K562 (cell line): ENCODE data around the gene EFNA5. TPM values are rescaled to one million over a fixed set of nuclear protein-coding genes. Genes with fewer than 3 reads are reported as not detected.

Experiments
- ATAC-seq: fragments of 200-7000 bp; cut with Tn5 transposase; 3 replicates; pipeline ENCODE4 v1.9.1; 2020; ENCODE audit warnings: moderate library complexity
- BruUV-seq: library from RNA; stranded (reverse); fragments of 400-500 nt; replicated peaks from 2 replicates; lab custom pipeline; 2021; lab: Mats Ljungman, UMichigan
- CTCF ChIA-PET: fragments of 300-600 bp; formaldehyde crosslinking; extraction: SDS; loops from one replicate; lab custom pipeline; 2021; ENCODE audit warnings: low intra/inter-chr PET ratio; lab: Yijun Ruan, JAX
- POLR2A ChIA-PET: fragments of 300-600, 350-650 bp; sonication (Branson Sonifier 250); formaldehyde crosslinking; extraction: SDS; loops from one replicate; lab custom pipeline; 2021; ENCODE audit warnings: antibody characterized with exemption, inconsistent platforms; lab: Yijun Ruan, JAX
- DNase-seq, 4 experiments: peaks; one replicate each; pipeline versions ENCODE4 v3.0.0 to v3.0.0-alpha.2; 2011 to 2018; ENCODE audit warnings: low spot score in 3 of 4, mixed read lengths in 3 of 4; ENCODE audit errors: extremely low read depth in 1 of 4
- FAIRE-seq: peaks from 2 replicates; lab custom pipeline; 2011; peaks lifted over from hg19 to GRCh38; lab: Jason Lieb, UNC
- H2AFZ ChIP-seq: 2 replicates; pipeline ENCODE4 v1.6.0; 2011; ENCODE audit warnings: low read depth, low read length, control low read depth, inconsistent platforms
- H3K27ac ChIP-seq: fragments of 200-600 bp; 3 replicates; pipeline ENCODE4 v1.8.0; 2011; ENCODE audit warnings: low read depth, mild to moderate bottlenecking, control low read depth, inconsistent platforms, low read length, moderate library complexity, mixed read lengths; ENCODE audit errors: extremely low read depth
- H3K27me3 ChIP-seq, 2 experiments: fragments of 300-600 bp in 1 of 2; 2 replicates in 1 of 2; 3 replicates in 1 of 2; pipeline versions ENCODE4 v1.6.0 to v1.8.0; 2011; ENCODE audit warnings: inconsistent platforms in 2 of 2, low read length in 2 of 2, mild to moderate bottlenecking in 1 of 2, mixed read lengths in 1 of 2, moderate library complexity in 1 of 2; ENCODE audit not compliant: control insufficient read depth in 2 of 2, insufficient read depth in 2 of 2
- H3K36me3 ChIP-seq: fragments of 300-600 bp; 3 replicates; pipeline ENCODE4 v1.8.0; 2011; ENCODE audit warnings: mild to moderate bottlenecking, low read length, inconsistent platforms; ENCODE audit not compliant: control insufficient read depth, insufficient read depth
- H3K4me1 ChIP-seq, 2 experiments: fragments of 200-600 bp in 1 of 2; replicated peaks in 1 of 2; 2 replicates in 1 of 2; 3 replicates in 1 of 2; pipeline versions ENCODE4 v1.5.1 to v1.8.0; 2011; ENCODE audit warnings: inconsistent platforms in 2 of 2, low read length in 2 of 2, mild to moderate bottlenecking in 1 of 2, mixed read lengths in 1 of 2, moderate library complexity in 1 of 2; ENCODE audit not compliant: control insufficient read depth in 2 of 2, insufficient read depth in 2 of 2
- H3K4me2 ChIP-seq: 2 replicates; pipeline ENCODE4 v1.6.1; 2011; ENCODE audit warnings: low read length, control low read depth, inconsistent platforms, mixed read lengths; ENCODE audit not compliant: insufficient read depth
- H3K4me3 ChIP-seq: fragments of 200-600 bp; sonication (generic), shearing (Covaris generic); 2 replicates; pipeline ENCODE4 v1.5.1; 2016; ENCODE audit warnings: control low read depth, inconsistent platforms
- H3K79me2 ChIP-seq: fragments of 200-600 bp; 3 replicates; pipeline ENCODE4 v1.8.0; 2011; ENCODE audit warnings: low read length, inconsistent platforms; ENCODE audit not compliant: control insufficient read depth, insufficient read depth
- H3K9ac ChIP-seq, 2 experiments: 2 replicates each; pipeline versions ENCODE4 v1.6.0 to v1.6.1; 2011; ENCODE audit warnings: low read depth in 2 of 2, low read length in 2 of 2, control low read depth in 1 of 2, inconsistent platforms in 1 of 2, mild to moderate bottlenecking in 1 of 2, mixed read lengths in 1 of 2; ENCODE audit not compliant: insufficient read depth in 1 of 2
- H3K9me1 ChIP-seq: one replicate; pipeline ENCODE4 v1.6.0; 2011; ENCODE audit warnings: inconsistent platforms, mild to moderate bottlenecking, low read length, moderate library complexity; ENCODE audit not compliant: control insufficient read depth, insufficient read depth
- H3K9me3 ChIP-seq: replicated peaks from 2 replicates; pipeline ENCODE4 v1.5.1; 2011; ENCODE audit warnings: low read depth, low read length, inconsistent platforms; ENCODE audit not compliant: control insufficient read depth, insufficient read depth
- H4K20me1 ChIP-seq: replicated peaks from 2 replicates; pipeline ENCODE4 v1.6.1; 2011; ENCODE audit warnings: low read length, inconsistent platforms, mixed read lengths; ENCODE audit not compliant: control insufficient read depth, insufficient read depth
- ATF2 ChIP-seq: sonication (generic); formaldehyde crosslinking; IDR thresholded peaks from 2 replicates; pipeline ENCODE4 v1.8.1; 2022; ENCODE audit warnings: missing genetic modification reagents
- DACH1 ChIP-seq: fragments of 450-650 bp; IDR thresholded peaks from 2 replicates; pipeline ENCODE4 v1.6.1; 2018; ENCODE audit not compliant: partially characterized antibody
- DDX20 ChIP-seq: fragments of 450-650 bp; IDR thresholded peaks from 2 replicates; pipeline ENCODE4 v1.6.1; 2016; ENCODE audit warnings: missing genetic modification characterization, low read depth, mild to moderate bottlenecking, missing compliant biosample characterization, moderate library complexity
- E2F5 ChIP-seq: sonication (generic); formaldehyde crosslinking; IDR thresholded peaks from 2 replicates; pipeline ENCODE4 v1.8.0; 2022; ENCODE audit warnings: mild to moderate bottlenecking, missing genetic modification reagents
- FOXA3 ChIP-seq, 2 experiments: fragments of 450-650 bp in 1 of 2; sonication (generic) in 1 of 2; formaldehyde crosslinking; IDR thresholded peaks in 1 of 2; conservative IDR thresholded peaks in 1 of 2; 2 replicates each; pipeline versions ENCODE4 v1.4.0 to v1.8.0; 2020 to 2022; ENCODE audit warnings: mild to moderate bottlenecking in 2 of 2, missing genetic modification reagents in 1 of 2
- HNRNPLL ChIP-seq: fragments of 200-400 bp; formaldehyde crosslinking; IDR thresholded peaks from 2 replicates; pipeline ENCODE4 v1.6.1; 2017; ENCODE audit warnings: low read length, low read depth, mild to moderate bottlenecking; ENCODE audit not compliant: poor library complexity, severe bottlenecking
- MTA2 ChIP-seq: fragments of 450-650 bp; IDR thresholded peaks from 2 replicates; pipeline ENCODE4 v1.6.1; 2016; ENCODE audit warnings: low read depth
- POLR2G ChIP-seq: fragments of 200-400 bp; formaldehyde crosslinking; IDR thresholded peaks from 2 replicates; pipeline ENCODE4 v1.6.1; 2017; ENCODE audit warnings: low read depth, mild to moderate bottlenecking, antibody characterized with exemption, low read length, moderate library complexity
- TCF7L2 ChIP-seq: fragments of 150-350 bp; IDR thresholded peaks from 2 replicates; pipeline ENCODE4 v1.6.1; 2016; ENCODE audit warnings: low read depth, mild to moderate bottlenecking, low read length, moderate library complexity
- TFE3 ChIP-seq: fragments of 450-650 bp; formaldehyde crosslinking; IDR thresholded peaks from 2 replicates; pipeline ENCODE4 v1.4.0; 2020; ENCODE audit warnings: mild to moderate bottlenecking, mixed read lengths
- THRA ChIP-seq: fragments of 450-650 bp; IDR thresholded peaks from 2 replicates; pipeline ENCODE4 v1.6.1; 2017; ENCODE audit warnings: mild to moderate bottlenecking, moderate library complexity
- TRIM25 ChIP-seq: fragments of 450-650 bp; IDR thresholded peaks from 2 replicates; pipeline ENCODE4 v1.7.0; 2016; ENCODE audit warnings: borderline replicate concordance
- TRIM28 ChIP-seq: fragments of 450-650 bp; IDR thresholded peaks from 2 replicates; pipeline ENCODE4 v1.6.1; 2017
- ZNF217 ChIP-seq: sonication (generic); formaldehyde crosslinking; IDR thresholded peaks from 2 replicates; pipeline ENCODE4 v1.8.0; 2022; ENCODE audit warnings: mild to moderate bottlenecking, missing genetic modification reagents
- ZNF41 ChIP-seq: fragments of 250-450 bp; sonication (Bioruptor Pico); conservative IDR thresholded peaks from 2 replicates; pipeline ENCODE4 v1.4.0; 2020; ENCODE audit warnings: mild to moderate bottlenecking
- ZNF551 ChIP-seq: fragments of 250-450 bp; sonication (Bioruptor Pico); IDR thresholded peaks from 2 replicates; pipeline ENCODE4 v1.5.0; 2021; ENCODE audit warnings: mild to moderate bottlenecking, moderate library complexity
- ZNF584 ChIP-seq: fragments of 200-800 bp; sonication (Bioruptor generic); IDR thresholded peaks from 2 replicates; pipeline ENCODE4 v1.6.1; 2016; ENCODE audit warnings: low read depth, mild to moderate bottlenecking, missing genetic modification characterization, missing compliant biosample characterization
- WGBS: fragments of 100-300 bp; shearing (Covaris generic); methylation state at CpG from one replicate; pipeline ENCODE4 v1.1.6; 2016; ENCODE audit warnings: low coverage, mixed read lengths; ENCODE audit not compliant: insufficient coverage; ENCODE audit errors: missing lambda C conversion rate; 5-methylcytosine and 5-hydroxymethylcytosine counted together
- in situ Hi-C: fragments of 300-500 bp; cut with MboI; formaldehyde crosslinking; loops from 4 replicates; pipeline ENCODE4 v1.15.0; 2018; ENCODE audit warnings: inconsistent platforms, mixed read lengths
- intact Hi-C: fragments of 100-400 bp; cut with micrococcal nuclease; formaldehyde crosslinking; loops from 2 replicates; pipeline ENCODE4 v1.14.2; 2022
- polyA plus RNA-seq, 8 experiments: library from polyadenylated mRNA; depleted of rRNA in 4 of 8; stranded (reverse) in 5 of 8; unstranded in 3 of 8; fragments of >200 nt; fragmentation: Nextera tagmentation in 2 of 8; fragmentation: Illumina TruSeq in 1 of 8; extraction: Ambion mirVana in 2 of 8; extraction: Trizol in 1 of 8; gene quantifications; 2 replicates each; pipeline versions ENCODE4 v1.2.1 to v1.2.3, GENCODE V29; 2011 to 2014; ENCODE audit warnings: inconsistent platforms in 1 of 8, missing spikeins in 1 of 8
- total RNA-seq, 7 experiments: library from RNA; depleted of rRNA in 6 of 7; stranded (reverse); fragments of >200 nt in 6 of 7; fragmentation: Illumina TruSeq in 2 of 7; extraction: Trizol in 2 of 7; gene quantifications; 2 replicates each; pipeline versions ENCODE4 v1.2.1 to v1.2.3, GENCODE V29; 2011 to 2021; ENCODE audit warnings: low replicate concordance in 1 of 7

EFNA5 gene
- total and polyA plus RNA-seq, 9 of the 15 experiments (the other 6 are each of a cell fraction or from before 2014, with no cell fraction given) = 0.20 TPM; not detected in 8

GRCh38 chr5:107461770-107462169 lies 209.0 kb downstream of the EFNA5 start:
- Histone ChIP-seq H3K4me3 (no peak overlapping the region), H3K4me1 (peaks cover 0 to 6% of the 10 kb centered on the region in 2 experiments; a peak in 1 of 5 replicates), H3K9ac (no peak overlapping the region), H3K4me2 (no peak overlapping the region), H3K9me1 (no peaks in the 10 kb centered on the region), H3K27ac (no peak overlapping the region), H2AFZ (no peak overlapping the region), H3K27me3 (no peaks in the 10 kb centered on the region), H4K20me1 (no peaks in the 10 kb centered on the region), H3K9me3 (no peaks in the 10 kb centered on the region), H3K79me2 (no peaks in the 10 kb centered on the region), H3K36me3 (no peaks in the 10 kb centered on the region)
- ChIA-PET POLR2A (no interaction called here), CTCF (no interaction called here)
- intact Hi-C loops = no loop called here
- in situ Hi-C loops = no loop called here
- BruUV-seq = no TSS peak
- DNase-seq = no peak
- no peak for ATAC-seq
- no peak for FAIRE-seq
- 0% methylated on average over 5 of the region's 5 CpGs for WGBS
- no peak for TF ChIP-seq ZNF584 (CRISPR knock-in tag)
- TF ChIP-seq POLR2G = no peak
- TF ChIP-seq TRIM28 = no peak
- no peak for TF ChIP-seq DACH1
- no peak for TF ChIP-seq THRA
- no peak for TF ChIP-seq HNRNPLL
- no peak for TF ChIP-seq TRIM25
- TF ChIP-seq E2F5 (CRISPR knock-in tag) = no peak
- no peak for TF ChIP-seq ZNF41 (CRISPR knock-in tag)
- TF ChIP-seq FOXA3 (CRISPR knock-in tag; conservative IDR thresholded peaks at IDR 0.05 in 1 of 2, IDR thresholded peaks at IDR 0.05 in 1 of 2) = no peak
- TF ChIP-seq ZNF551 (CRISPR knock-in tag) = no peak
- TF ChIP-seq TCF7L2 = no peak
- TF ChIP-seq MTA2 = no peak
- TF ChIP-seq ZNF217 (CRISPR knock-in tag) = no peak
- no peak for TF ChIP-seq DDX20 (tag)
- no peak for TF ChIP-seq ATF2 (CRISPR knock-in tag)
- TF ChIP-seq TFE3 (CRISPR knock-in tag) = no peak
